Left renal pelvis (tissue), 4 donors: ENCODE results near the gene RHOV. TPM values are rescaled to one million over a fixed set of nuclear protein-coding genes. Genes with fewer than 3 reads are reported as not detected.

ENCODE experiments used
- polyA plus RNA-seq, 4 donors: library from polyadenylated mRNA; unstranded; fragments of 120-200 nt; gene quantifications; one replicate each; pipeline ENCODE4 v1.2.1, GENCODE V29; 2013; ENCODE audit not compliant: insufficient read length in 4 of 4

The RHOV gene
- polyA plus RNA-seq, 4 donors: 0.26 to 1.9 (median 1.4) TPM

Other genes with a start within 250 kb of the RHOV start
- 10 to 100 TPM; 10.7 to 14.9 (median 13.3) TPM for gene RAD51, start 179.1 kb downstream of the RHOV start, polyA plus RNA-seq
- gene RMDN3, start 119.0 kb downstream of the RHOV start, polyA plus RNA-seq: 10 to 100 TPM; 30.6 to 45.6 (median 39.7) TPM
- 10 to 100 TPM in 3 of 4 donors, 1 to 10 TPM in 1; 6.9 to 47.2 (median 29.5) TPM for gene GCHFR, start 110.2 kb downstream of the RHOV start, polyA plus RNA-seq
- 1 to 10 TPM; 1.5 to 4.6 (median 2.0) TPM for gene C15orf62, start 104.3 kb downstream of the RHOV start, polyA plus RNA-seq
- 10 to 100 TPM; 22.4 to 31.4 (median 26.6) TPM for gene ZFYVE19, start 67.1 kb downstream of the RHOV start, polyA plus RNA-seq
- 10 to 100 TPM; 33.8 to 42.6 (median 37.6) TPM for gene DNAJC17, start 66.8 kb downstream of the RHOV start, polyA plus RNA-seq
- under 1 TPM in 3 of 4 donors, not detected in 1; 0.32 to 0.93 (median 0.52) TPM for gene PPP1R14D, start 45.5 kb downstream of the RHOV start, polyA plus RNA-seq
- gene SPINT1, start 30.2 kb downstream of the RHOV start, polyA plus RNA-seq: 10 to 100 TPM in 3 of 4 donors, 1 to 10 TPM in 1; 2.7 to 70.8 (median 65.9) TPM
- gene VPS18, start 20.2 kb upstream of the RHOV start, polyA plus RNA-seq: 10 to 100 TPM; 10.6 to 17.5 (median 16.8) TPM
- gene DLL4, start 55.1 kb upstream of the RHOV start, polyA plus RNA-seq: 1 to 10 TPM; 5.8 to 8.3 (median 6.7) TPM
- 1 to 10 TPM in 3 of 4 donors, under 1 TPM in 1; 0.93 to 4.3 (median 3.2) TPM for gene CHAC1, start 79.2 kb upstream of the RHOV start, polyA plus RNA-seq
- gene INO80, start 242.0 kb upstream of the RHOV start, polyA plus RNA-seq: 10 to 100 TPM; 14.3 to 23.2 (median 22.0) TPM